NT2/D1 (cell line): ENCODE measurements around the gene ARSB.

Experiments used
- DNase-seq: peaks from one replicate; pipeline ENCODE4 v3.0.0-alpha.2; 2011; ENCODE audit warnings: low read depth, low spot score
- H3K27me3 ChIP-seq: 2 replicates; pipeline ENCODE4 v1.6.0; 2011; ENCODE audit warnings: mild to moderate bottlenecking; ENCODE audit not compliant: insufficient read length, insufficient read depth
- H3K36me3 ChIP-seq: 2 replicates; pipeline ENCODE4 v1.6.1; 2011; ENCODE audit warnings: mild to moderate bottlenecking, low read length, mixed read lengths; ENCODE audit not compliant: insufficient read depth, insufficient read length
- H3K4me1 ChIP-seq: 2 replicates; pipeline ENCODE4 v1.5.1; 2011; ENCODE audit not compliant: insufficient read depth, insufficient read length
- H3K4me3 ChIP-seq: 2 replicates; pipeline ENCODE4 v1.5.1; 2011; ENCODE audit warnings: low read depth; ENCODE audit not compliant: insufficient read length
- H3K9ac ChIP-seq: 2 replicates; pipeline ENCODE4 v1.6.0; 2011; ENCODE audit warnings: low read depth; ENCODE audit not compliant: insufficient read length
- H3K9me3 ChIP-seq: 2 replicates; pipeline ENCODE4 v1.5.1; 2011; ENCODE audit warnings: mild to moderate bottlenecking, low read length; ENCODE audit not compliant: insufficient read depth
- SUZ12 ChIP-seq: IDR thresholded peaks from 2 replicates; pipeline ENCODE4 v1.6.1; 2011; ENCODE audit not compliant: insufficient read length, insufficient read depth; ENCODE audit errors: extremely low read depth
- YY1 ChIP-seq: IDR thresholded peaks from 2 replicates; pipeline ENCODE4 v1.6.1; 2011; ENCODE audit not compliant: insufficient read length, insufficient read depth
- ZNF274 ChIP-seq: IDR thresholded peaks from 2 replicates; pipeline ENCODE4 v1.6.1; 2011; ENCODE audit warnings: mild to moderate bottlenecking, low read depth, low read length

The ARSB gene

DNA sequence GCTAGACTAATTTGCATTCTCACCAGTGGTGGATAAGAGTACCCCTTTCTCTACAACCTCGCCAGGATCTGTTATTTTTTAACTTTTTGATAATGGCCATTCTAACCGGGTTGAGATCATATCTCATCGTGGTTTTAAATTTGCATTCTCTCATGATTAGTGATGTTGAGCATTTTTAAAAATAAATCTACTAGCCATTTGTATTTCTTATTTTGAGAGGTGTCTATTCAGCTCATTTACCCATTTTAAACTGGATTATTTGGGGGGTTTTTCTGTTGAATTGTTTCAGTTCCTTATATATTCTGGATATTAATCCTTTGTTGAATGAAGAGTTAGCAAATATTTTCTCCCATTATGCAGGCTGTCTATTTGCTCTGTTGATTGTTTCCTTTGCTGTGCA lies 139.6 kb downstream of the ARSB start:
- DNase-seq, result no peak
- Histone ChIP-seq H3K36me3 (no peaks in the 10 kb centered on the region), H3K9me3 (no peaks in the 10 kb centered on the region), H3K4me1 (no peaks in the 10 kb centered on the region), H3K27me3 (no peaks in the 10 kb centered on the region), H3K9ac (no peak overlapping the region), H3K4me3 (no peak overlapping the region)
- TF ChIP-seq YY1, result no peak
- no peak for TF ChIP-seq SUZ12
- no peak for TF ChIP-seq ZNF274

DNA sequence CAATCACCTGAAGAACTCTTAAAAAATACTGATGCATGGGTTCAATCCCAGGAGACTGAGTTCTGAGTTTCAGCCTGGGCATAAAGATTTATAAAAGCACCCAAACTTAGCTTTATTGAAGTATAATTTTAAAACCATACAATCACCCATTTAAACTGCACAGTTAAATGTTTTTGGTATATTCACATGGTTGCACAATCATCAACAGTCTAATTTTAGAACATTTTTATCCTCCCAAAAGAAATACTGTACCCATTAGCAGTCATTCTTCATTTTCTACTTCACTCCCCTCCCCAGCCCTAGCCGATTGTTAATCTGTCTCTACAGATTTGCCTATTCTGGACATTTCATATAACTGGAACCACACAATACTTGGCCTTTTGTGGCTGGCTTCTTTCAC lies 141.7 kb downstream of the ARSB start:
- H3K36me3 ChIP-seq, result no peaks in the 10 kb centered on the region
- no peaks in the 10 kb centered on the region for H3K4me1 ChIP-seq
- H3K27me3 ChIP-seq, result no peaks in the 10 kb centered on the region
- no peak overlapping the region for H3K9ac ChIP-seq
- no peak for DNase-seq
- H3K4me3 ChIP-seq, result no peak overlapping the region
- H3K9me3 ChIP-seq, result no peaks in the 10 kb centered on the region
- TF ChIP-seq YY1 (no peak), SUZ12 (no peak), ZNF274 (no peak)

DNA sequence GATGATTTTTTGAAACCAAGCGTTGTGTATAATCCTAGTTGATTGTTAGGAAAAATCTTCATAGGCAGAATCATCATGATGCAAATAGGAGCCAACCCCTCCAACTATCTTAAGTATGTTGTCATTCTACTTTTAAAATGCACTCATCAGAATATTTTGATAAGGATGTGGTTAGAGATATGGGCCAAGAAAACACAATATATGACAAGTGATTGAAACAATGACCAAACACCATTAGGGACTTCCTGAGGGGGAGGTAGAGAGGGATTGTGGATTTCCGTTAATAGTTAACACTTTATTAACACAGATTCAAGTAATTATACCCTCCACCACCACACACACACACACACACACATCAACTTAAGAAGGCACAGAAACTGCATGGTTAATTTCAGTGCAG lies 143.3 kb downstream of the ARSB start:
- H3K36me3 ChIP-seq, result no peaks in the 10 kb centered on the region
- DNase-seq, result no peak
- no peak overlapping the region for H3K4me3 ChIP-seq
- H3K9ac ChIP-seq, result no peak overlapping the region
- no peaks in the 10 kb centered on the region for H3K9me3 ChIP-seq
- TF ChIP-seq YY1, result no peak
- TF ChIP-seq ZNF274, result no peak
- no peak for TF ChIP-seq SUZ12
- H3K27me3 ChIP-seq, result no peaks in the 10 kb centered on the region
- no peaks in the 10 kb centered on the region for H3K4me1 ChIP-seq

DNA sequence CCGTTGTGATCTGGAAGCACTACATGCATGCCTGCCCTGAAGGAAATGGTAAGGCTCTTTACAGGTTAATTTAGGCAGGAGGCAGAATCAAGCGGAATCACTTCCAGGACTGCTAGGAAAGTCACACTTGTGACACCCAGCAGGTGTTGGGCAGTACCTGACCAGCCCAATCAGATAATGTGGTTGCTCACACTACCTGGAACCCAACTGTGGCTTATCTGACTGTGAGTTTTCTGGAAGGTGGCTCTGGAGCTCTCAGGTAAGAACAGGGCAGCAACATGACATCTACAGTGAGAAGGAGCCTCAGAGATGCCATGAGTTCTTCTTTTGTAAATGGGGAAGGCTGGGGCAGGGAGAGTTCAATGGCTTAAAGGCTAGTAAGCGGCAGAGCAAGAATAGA lies 146.4 kb downstream of the ARSB start:
- Histone ChIP-seq H3K9ac (no peak overlapping the region), H3K4me3 (no peak overlapping the region), H3K4me1 (no peaks in the 10 kb centered on the region), H3K27me3 (no peaks in the 10 kb centered on the region), H3K36me3 (no peaks in the 10 kb centered on the region), H3K9me3 (no peaks in the 10 kb centered on the region)
- TF ChIP-seq ZNF274, result no peak
- DNase-seq, result no peak

DNA sequence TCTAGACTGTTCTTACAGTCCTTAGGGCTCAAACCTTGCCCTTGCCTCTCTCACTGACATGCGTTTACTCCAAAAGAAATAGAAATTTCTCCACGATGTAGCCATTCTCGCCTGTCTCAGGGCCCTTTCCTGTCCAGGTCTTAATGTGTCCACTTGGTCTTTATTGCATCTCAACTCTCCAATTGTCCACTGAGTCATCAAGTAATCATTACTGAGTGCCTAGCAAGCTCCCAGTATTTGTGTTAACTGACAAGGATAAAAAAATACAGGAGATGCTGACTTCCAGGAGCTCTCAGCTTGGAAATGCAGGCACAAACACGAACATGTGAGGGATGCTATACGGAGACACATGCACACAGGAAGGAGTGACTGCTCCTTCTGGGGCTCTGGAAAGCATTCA lies 147.3 kb downstream of the ARSB start:
- Histone ChIP-seq H3K4me1 (no peaks in the 10 kb centered on the region), H3K9me3 (no peaks in the 10 kb centered on the region), H3K27me3 (no peaks in the 10 kb centered on the region), H3K9ac (no peak overlapping the region), H3K36me3 (no peaks in the 10 kb centered on the region), H3K4me3 (no peak overlapping the region)
- DNase-seq, result no peak
- TF ChIP-seq SUZ12 (no peak), ZNF274 (no peak), YY1 (no peak)

DNA sequence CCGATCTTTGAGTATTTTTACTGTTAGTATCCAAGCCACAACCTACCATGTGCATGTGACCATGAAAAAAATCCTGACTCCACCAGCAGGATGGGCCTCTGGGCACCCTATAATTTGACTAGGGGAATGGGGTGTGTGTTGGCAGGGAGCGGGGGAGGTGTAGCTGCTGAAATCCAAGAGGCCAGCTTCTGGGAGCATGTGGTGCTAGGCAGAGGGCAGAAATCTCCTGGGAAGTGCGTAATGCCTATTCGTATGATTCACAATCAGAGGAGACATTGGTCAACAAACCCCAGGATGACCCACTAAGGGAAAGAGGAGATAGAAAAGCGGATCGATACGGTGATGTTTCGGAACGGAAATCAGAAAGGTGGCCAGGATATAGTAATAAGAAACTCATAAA lies 149.9 kb downstream of the ARSB start:
- Histone ChIP-seq H3K9me3 (no peaks in the 10 kb centered on the region), H3K4me1 (no peaks in the 10 kb centered on the region), H3K36me3 (no peaks in the 10 kb centered on the region), H3K27me3 (no peaks in the 10 kb centered on the region), H3K9ac (no peak overlapping the region), H3K4me3 (no peak overlapping the region)
- DNase-seq, result no peak
- TF ChIP-seq ZNF274 (no peak), YY1 (no peak), SUZ12 (no peak)

DNA sequence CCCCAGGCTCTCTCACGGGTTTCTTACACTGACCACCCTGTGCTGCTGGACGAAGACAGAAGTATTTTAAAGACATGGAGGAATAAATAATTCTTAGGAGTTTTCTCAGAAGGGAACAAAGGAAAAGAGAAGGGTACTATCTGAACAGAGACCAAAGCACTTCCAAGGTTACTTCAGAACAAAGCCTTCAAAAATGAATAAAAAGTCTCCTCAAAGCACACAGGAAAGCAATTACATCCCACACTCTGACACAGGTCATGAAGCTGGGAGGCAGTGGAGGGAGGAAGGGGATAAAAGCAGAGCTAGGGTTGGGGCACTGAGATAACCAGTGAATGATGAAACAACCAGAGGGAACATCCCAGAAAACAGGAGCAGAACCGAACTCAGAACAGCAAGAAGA lies 151.8 kb downstream of the ARSB start:
- no peaks in the 10 kb centered on the region for H3K4me1 ChIP-seq
- no peaks in the 10 kb centered on the region for H3K36me3 ChIP-seq
- H3K4me3 ChIP-seq, result no peak overlapping the region
- no peaks in the 10 kb centered on the region for H3K9me3 ChIP-seq
- H3K27me3 ChIP-seq, result no peaks in the 10 kb centered on the region
- DNase-seq, result no peak
- H3K9ac ChIP-seq, result no peak overlapping the region
- TF ChIP-seq SUZ12, result no peak
- TF ChIP-seq YY1, result no peak
- no peak for TF ChIP-seq ZNF274

DNA sequence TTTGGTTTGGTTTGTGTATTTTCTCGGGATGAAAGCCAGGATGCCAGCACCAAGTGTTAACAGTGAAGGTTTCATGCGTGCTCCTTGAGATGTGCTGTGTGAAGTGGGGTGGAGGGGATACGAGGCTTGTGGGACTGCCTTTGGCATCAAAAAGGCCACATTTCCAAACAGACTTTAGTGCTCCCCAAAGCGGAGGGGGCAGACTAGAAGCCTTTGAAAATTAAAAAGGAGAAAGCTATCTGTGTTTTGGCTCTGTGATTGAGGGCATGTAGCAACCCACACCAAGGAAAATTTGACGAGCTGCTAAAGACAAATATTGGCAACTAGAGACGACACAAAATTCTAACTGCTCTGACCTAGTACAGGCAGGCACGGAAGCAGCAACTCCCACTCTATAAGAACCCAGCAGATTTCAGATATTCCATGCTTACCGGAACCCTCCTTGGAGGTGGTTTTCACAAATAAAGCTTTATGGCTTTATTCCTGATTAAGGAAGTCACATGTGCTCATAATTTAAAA lies 154.5 kb downstream of the ARSB start:
- no peak overlapping the region for H3K9ac ChIP-seq
- TF ChIP-seq SUZ12, result no peak
- no peak for TF ChIP-seq YY1
- TF ChIP-seq ZNF274, result no peak
- DNase-seq, result no peak
- H3K4me3 ChIP-seq, result no peak overlapping the region
- H3K27me3 ChIP-seq, result no peaks in the 10 kb centered on the region
- no peaks in the 10 kb centered on the region for H3K36me3 ChIP-seq
- H3K4me1 ChIP-seq, result no peaks in the 10 kb centered on the region
- no peaks in the 10 kb centered on the region for H3K9me3 ChIP-seq
